HG02610 (cell line): Measurements from ENCODE around the gene DEGS2.

Experiments
- ATAC-seq: cut with Tn5 transposase; IDR thresholded peaks from one replicate; pipeline ENCODE4 v1.9.1; 2021; ENCODE audit warnings: mild to moderate bottlenecking, moderate library complexity; ENCODE audit not compliant: unreplicated experiment

DEGS2 gene

DNA sequence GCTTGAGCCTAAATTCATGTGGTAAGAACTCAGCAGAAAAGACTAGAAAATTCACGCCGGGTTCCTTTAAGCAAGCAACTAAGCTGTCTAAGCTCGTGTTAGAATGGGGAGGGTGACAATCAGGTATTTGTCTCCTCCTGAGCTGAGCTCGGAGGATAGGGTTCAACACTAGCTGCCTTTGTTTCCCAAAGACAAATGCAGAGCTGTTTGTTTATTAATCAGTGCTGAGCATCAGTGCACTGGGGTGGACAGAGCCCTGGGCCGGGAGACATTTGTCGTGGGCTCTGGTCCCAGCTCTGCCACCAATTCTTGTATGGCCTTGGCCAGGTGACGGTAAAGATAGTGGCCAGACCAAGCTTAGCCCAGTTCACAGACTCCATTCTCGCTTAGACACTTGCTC lies 43.7 kb downstream of the DEGS2 start:
- no peak for ATAC-seq

DNA sequence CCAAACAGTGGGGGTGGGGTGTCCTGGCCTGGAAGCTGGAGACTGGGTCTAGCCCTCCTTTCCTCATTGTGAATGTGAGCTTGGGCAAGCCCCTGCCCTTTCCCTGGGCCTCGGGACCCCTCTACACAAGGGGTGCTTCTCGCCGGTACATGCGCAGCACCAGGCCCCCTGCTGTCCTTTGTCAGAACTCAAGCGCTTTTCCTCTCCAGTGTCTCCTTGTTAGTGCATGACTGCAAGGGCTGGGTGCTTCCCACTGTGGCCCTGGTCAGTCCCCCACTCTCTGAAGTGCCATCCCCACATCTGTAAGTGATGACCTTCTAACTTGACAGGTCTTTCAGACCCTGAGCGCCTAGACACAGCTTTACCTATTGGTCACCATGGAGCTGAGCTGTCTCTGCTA lies 44.2 kb downstream of the DEGS2 start:
- ATAC-seq, result no peak

GRCh38 chr14:100114109-100114765 lies 45.2 kb downstream of the DEGS2 start:
- no peak for ATAC-seq

DNA sequence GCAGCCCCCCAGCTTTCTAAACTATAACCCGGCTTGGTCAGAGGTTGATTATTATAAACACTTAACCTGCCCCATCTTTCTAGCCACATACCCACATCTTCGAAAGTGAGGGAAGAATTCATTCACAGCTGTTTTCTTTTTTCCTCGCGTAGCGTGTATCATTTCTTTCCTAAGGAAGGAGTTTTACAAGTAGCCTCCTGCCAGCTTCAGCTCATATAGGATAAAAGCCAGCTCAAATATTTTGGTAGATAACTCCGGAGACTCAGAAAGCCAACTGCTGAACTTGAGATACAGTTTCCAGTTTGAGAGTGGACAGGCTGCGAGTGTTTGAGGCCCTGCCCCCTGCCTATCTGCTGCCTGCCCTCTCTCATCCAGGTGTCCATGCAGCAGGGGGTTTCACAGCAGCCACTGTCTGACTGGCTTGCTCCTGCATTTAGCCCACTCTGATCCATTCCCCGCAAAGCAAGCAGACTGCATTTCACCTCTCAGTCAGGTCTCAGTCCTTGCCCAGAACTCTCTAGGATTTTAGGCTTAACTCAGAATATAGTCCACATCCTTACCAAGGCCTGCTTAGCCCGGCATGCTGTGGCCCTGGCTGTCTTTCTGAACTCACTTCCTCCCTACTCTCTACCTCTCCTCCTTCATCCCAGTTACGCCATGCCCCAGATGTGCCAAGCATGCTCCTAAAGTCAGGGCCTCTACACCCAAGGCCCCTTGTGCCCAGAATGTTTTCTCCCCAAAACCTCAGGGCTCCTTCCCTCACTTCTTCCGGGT lies 47.3 kb downstream of the DEGS2 start:
- no peak for ATAC-seq

- no peak for ATAC-seq
Measured at GRCh38 chr14:100110816-100111215, 48.6 kb downstream of the DEGS2 start.

DNA sequence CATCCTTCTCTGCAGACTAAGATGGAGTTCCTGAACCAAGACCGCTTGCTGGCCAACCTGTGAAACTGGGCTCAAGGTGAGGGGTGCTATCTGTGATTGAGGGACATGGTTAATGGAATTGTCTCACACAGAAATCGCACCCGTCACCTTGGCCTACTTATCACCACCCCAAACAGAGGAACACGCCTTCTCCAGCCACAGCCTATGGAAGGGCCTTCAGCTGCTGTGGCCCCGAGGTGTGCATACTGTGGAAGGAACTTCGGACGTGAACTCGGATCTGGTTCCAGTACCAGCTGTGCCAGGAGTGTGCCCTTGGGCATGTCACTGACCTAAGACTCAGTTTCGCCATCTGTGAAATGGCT lies 49.9 kb downstream of the DEGS2 start:
- no peak for ATAC-seq

- ATAC-seq, result no peak
Measured at GRCh38 chr14:100108840-100109593, 50.4 kb downstream of the DEGS2 start.

DNA sequence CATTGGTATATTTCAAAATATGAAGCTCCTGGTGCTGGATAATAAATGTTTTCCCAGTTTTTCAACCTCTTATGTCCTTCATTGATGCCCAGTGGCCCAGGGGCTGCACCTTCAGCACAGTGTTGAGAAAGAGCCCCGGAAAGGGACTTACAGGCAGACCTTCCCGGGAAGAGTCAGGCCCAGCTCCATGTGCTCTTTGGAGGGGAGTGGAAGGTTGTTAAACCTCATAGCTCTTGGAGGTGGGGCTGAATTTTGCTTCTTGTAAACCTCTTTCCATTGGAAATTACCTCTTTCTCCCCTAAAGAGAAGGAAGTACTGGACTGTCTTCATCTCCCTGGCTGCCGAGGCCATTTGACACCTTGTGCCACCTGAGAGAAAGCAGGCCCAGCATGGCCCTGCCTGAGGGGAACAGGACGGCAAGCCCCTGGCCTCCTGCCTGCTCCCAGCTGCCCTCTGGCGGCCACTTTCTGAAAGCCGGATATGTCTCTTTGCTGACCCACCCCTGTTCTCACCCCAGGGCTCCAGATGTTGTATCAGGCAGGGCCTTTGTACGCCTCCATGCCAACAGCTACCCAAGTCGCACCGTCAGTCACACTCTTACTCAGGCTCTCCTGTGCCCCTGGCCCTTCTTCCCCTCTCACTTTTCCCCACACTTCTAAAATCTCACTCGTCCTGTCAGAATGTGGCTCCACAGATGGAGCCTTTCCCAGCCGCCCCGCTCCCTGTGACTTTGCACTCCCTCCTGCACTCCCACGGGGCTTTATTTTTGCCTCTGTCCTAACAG lies 51.2 kb downstream of the DEGS2 start:
- peak; percentile 65 for ATAC-seq

DNA sequence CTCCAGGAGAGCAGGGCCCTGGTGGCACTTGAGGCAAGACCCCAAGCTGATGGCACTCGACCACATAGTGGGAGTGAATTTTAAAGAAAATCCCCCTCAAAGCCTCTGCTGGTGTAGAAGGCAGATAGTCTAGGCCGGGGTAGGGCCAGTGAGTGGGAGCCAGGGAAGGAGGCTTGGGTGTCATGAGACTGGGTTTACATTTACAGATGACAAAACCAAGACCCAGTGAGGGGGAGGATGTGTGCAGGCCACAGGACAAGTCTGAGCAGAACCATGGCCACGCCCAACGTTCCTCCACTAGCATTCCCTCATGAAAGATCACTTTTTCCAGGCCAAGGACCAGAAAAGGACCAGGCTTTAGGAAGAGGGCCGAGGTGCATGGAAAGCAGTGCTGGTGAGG lies 52.2 kb downstream of the DEGS2 start:
- ATAC-seq, result no peak

DNA sequence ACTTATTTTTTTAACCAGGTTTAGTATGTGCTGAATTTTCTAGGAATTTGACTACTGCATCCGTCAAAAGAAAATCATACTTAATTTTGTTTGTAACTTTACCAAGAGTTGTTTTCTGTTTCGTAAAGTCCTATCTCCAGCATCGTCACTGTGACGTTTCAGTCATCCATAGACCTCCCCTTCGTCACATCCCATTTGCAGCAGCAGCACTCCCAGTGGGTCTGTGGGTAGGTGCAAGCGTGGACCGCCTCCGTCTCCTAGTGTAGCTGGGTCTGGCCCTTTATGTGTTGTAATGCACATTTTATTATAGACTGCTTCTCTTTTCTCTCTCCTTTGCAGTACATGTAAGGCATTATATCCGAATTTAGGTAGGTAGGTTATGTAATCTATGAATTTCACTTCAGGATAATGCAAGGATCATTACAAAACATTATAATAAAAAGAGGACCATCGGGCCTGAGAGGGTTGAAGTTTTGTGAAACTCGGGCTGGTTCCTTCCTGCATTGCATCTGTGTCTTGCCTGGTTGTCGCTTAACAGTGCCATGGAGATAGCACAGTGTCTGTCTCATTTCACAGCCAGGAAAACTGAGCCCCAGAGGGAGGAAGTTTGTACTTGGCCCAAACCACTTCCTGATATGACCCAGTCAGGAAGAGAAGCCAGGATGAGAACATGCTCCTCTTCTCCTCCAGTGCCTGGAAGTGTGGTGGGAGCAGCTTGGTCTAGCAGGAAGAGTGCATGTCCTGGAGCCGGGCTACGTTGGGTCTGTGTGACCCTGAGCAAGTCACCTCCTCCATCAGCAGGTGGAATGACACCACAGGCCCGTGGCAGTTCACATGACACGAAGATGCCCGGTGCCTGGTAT lies 53.0 kb downstream of the DEGS2 start:
- ATAC-seq, result no peak

- no peak for ATAC-seq
Measured at GRCh38 chr14:100105357-100106169, 53.9 kb downstream of the DEGS2 start.

DNA sequence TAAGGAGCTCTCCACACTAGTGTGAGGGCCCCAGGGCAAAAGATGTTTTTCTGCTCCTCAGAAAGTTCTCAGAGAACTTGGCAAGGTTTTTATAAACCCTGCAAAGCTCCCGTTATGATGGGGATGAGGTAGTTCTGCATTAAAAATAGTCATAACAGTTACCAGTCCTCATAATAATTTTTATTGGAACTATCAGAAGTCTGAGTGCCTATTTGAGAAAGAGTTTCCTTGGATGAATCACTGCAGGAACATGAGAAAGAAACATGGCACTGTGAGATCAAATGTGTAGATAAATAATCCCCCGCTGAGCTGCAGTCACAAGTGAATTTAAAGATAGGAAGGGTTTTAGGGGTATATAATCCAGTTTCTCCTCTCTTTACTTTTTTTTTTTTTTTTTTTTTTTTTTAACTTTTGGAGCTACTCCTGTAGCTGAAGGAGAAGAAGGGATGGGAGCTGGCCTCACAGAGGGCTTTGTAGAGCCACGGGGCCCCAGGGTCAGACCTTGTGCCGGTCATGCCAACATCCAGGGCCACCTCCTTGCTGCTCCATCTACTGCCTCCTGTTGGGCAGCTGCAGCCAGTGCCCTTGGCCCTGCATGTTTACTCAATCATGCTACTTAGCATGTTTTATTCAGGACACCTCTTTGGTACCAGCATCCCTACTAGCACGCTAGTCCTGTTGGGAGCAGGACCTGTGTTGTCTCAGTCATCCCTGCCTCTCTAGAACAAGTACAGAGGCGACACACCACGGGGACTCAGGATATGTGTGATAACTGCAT lies 54.7 kb downstream of the DEGS2 start:
- ATAC-seq, result no peak

DNA sequence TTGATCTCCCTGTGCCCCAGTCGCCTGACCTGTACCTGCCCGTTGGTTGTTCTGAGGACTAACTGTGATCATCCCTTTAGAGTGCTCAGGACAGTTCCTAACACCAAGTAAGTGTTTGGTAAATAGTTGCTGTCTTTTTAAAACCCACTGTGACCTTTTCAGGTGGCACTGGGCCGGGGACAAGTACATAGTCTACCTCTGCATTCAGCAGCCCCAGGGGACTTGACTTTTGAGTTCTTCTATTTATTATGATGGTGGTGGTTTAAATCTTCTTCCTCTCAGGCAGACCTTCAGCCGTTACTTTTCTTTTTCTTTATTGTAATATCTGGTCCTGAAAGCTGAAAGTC lies 55.5 kb downstream of the DEGS2 start:
- no peak for ATAC-seq

DNA sequence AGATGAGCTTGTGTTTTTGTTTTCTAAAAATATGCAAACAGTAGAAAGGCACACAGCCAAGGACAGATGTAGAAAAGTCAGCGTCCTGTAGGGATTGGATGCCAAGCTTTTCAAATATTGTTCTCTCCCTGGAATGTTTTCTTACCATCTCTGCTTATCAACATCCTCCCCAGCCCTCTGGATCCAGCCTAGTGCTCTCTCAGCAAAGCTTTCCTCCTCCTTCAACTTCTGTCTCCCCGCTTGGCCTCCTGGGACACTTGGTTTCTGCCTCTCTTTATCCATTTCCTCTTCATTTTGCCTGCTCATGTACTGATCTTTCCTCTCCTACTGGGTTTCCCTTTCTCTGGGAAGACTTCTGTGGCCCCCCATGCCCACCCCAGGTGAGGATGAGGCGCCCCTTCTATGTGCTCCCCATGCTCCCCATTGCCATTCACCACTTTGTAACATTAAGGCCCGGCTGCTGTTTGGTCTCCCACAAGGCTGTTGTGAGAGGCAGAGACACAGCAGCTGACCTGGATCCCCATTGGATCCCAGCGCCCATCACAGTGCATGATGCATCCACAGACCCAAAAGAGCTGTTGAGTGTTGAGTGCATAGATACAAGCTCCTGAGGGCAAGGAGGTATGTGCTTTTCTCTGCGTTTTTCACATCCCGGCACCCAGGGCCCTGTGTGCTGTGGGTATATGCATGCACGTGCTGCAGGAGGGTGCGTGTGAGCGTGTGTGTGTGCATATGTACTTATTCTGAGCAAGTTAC lies 56.0 kb downstream of the DEGS2 start:
- no peak for ATAC-seq

- no peak for ATAC-seq
Measured at GRCh38 chr14:100102156-100102785, 57.2 kb downstream of the DEGS2 start.

DNA sequence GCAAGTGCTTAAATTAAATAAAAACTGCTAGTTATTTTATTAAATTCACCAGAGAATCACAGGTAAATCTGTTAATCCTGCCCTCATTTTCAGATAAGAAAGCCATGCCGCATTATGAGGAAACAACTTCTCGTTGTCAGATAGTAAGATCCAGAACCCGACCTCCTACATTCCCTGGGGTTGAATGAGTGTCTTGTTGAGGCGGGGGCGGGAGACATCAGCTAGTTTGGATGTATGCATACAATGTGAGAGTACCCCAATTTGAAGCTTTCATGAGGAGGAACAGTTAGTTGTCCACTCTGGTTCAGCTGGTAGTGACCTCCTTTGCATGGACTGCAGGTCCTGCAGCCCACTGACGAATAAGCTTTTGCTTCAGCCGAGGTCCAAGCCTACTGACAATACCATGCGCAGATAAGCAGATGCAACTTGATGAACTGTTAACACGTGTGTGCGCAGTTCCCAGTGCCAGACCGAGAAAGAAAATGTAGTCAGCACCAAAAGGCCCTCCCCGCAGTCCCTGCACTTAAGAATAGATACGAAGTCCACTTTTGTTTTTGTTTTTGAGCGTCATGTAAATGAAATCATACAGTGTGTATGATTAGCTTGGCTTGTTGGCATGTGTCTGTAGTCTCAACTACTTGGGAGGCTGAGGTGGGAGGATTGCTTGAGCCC lies 59.3 kb downstream of the DEGS2 start:
- ATAC-seq, result no peak

- ATAC-seq, result no peak
Measured at GRCh38 chr14:100098171-100098570, 61.3 kb downstream of the DEGS2 start.
